IMR-90 (cell line): ENCODE measurements around the gene CES1. TPM values are rescaled to one million over a fixed set of nuclear protein-coding genes. Genes with fewer than 3 reads are reported as not detected.
"Not testable (repeated sequence)": the region's sequence is repeated elsewhere in the genome, so short reads cannot be mapped to it uniquely, and the experiment has no call there.

Experiments
- ATAC-seq: fragments of 200-7000 bp; cut with Tn5 transposase; 2 replicates; pipeline ENCODE4 v1.9.1; 2020; ENCODE audit warnings: low read depth, mild to moderate bottlenecking, moderate library complexity
- BruUV-seq: library from RNA; stranded (reverse); fragments of 400-500 nt; replicated peaks from 2 replicates; lab custom pipeline; 2021; lab: Mats Ljungman, UMichigan
- CTCF ChIA-PET: fragments of 300-600 bp; formaldehyde crosslinking; extraction: SDS; loops from one replicate; lab custom pipeline; 2021; ENCODE audit warnings: antibody characterized with exemption; lab: Yijun Ruan, JAX
- POLR2A ChIA-PET: fragments of 300-600 bp; sonication (Branson Sonifier 250); formaldehyde crosslinking; loops from one replicate; lab custom pipeline; 2022; ENCODE audit warnings: antibody characterized with exemption; ENCODE audit not compliant: unreplicated experiment; lab: Charles Lee
- DNase-seq: peaks from one replicate; pipeline ENCODE4 v3.0.0; 2013
- H2AFZ ChIP-seq: replicated peaks from 2 replicates; pipeline ENCODE3; 2013; ENCODE audit warnings: low read length, mild to moderate bottlenecking; ENCODE audit not compliant: poor library complexity
- H2AK5ac ChIP-seq: 2 replicates; pipeline ENCODE4 v1.6.1; 2013; ENCODE audit warnings: low read depth, low read length, inconsistent platforms
- H2AK9ac ChIP-seq: replicated peaks from 2 replicates; pipeline ENCODE3; 2013; ENCODE audit warnings: mild to moderate bottlenecking, low read depth, low read length, moderate library complexity; ENCODE audit not compliant: poor library complexity
- H2BK120ac ChIP-seq: 2 replicates; pipeline ENCODE4 v1.6.1; 2013; ENCODE audit warnings: low read depth, low read length, inconsistent platforms
- H2BK15ac ChIP-seq: 3 replicates; pipeline ENCODE4 v1.6.1; 2013; ENCODE audit warnings: low read depth, low read length, inconsistent platforms
- H2BK20ac ChIP-seq: 2 replicates; pipeline ENCODE4 v1.6.1; 2013; ENCODE audit warnings: low read depth, mild to moderate bottlenecking, inconsistent platforms, low read length, moderate library complexity
- H2BK5ac ChIP-seq: 2 replicates; pipeline ENCODE4 v1.6.1; 2013; ENCODE audit warnings: mild to moderate bottlenecking, low read depth, low read length, inconsistent platforms; ENCODE audit not compliant: poor library complexity, severe bottlenecking
- H3K14ac ChIP-seq: replicated peaks from 2 replicates; pipeline ENCODE4 v1.6.1; 2013; ENCODE audit warnings: low read depth, low read length, inconsistent platforms
- H3K18ac ChIP-seq: 2 replicates; pipeline ENCODE4 v1.6.1; 2013; ENCODE audit warnings: low read depth, low read length, control low read depth
- H3K23ac ChIP-seq: 2 replicates; pipeline ENCODE4 v1.6.1; 2013; ENCODE audit warnings: low read depth, low read length, inconsistent platforms
- H3K27ac ChIP-seq: 2 replicates; pipeline ENCODE4 v1.5.1; 2013; ENCODE audit warnings: mild to moderate bottlenecking, control low read depth, low read length; ENCODE audit not compliant: insufficient read depth
- H3K27me3 ChIP-seq: 2 replicates; pipeline ENCODE4 v1.6.1; 2013; ENCODE audit warnings: low read length; ENCODE audit not compliant: control insufficient read depth, insufficient read depth
- H3K36me3 ChIP-seq: 2 replicates; pipeline ENCODE4 v1.6.1; 2013; ENCODE audit warnings: low read length, mixed read lengths; ENCODE audit not compliant: control insufficient read depth, insufficient read depth
- H3K4ac ChIP-seq: 2 replicates; pipeline ENCODE4 v1.6.1; 2013; ENCODE audit warnings: low read depth, low read length, inconsistent platforms
- H3K4me1 ChIP-seq: 2 replicates; pipeline ENCODE4 v1.6.1; 2013; ENCODE audit warnings: low read length, mixed read lengths; ENCODE audit not compliant: control insufficient read depth, insufficient read depth
- H3K4me2 ChIP-seq: 2 replicates; pipeline ENCODE4 v1.6.1; 2013; ENCODE audit warnings: low read depth, mild to moderate bottlenecking, control low read depth, low read length, moderate library complexity
- H3K4me3 ChIP-seq: 2 replicates; pipeline ENCODE4 v1.5.1; 2013; ENCODE audit warnings: low read depth, mild to moderate bottlenecking, control low read depth, low read length, moderate library complexity; ENCODE audit not compliant: insufficient read depth
- H3K56ac ChIP-seq: 2 replicates; pipeline ENCODE4 v1.6.1; 2013; ENCODE audit warnings: low read length, inconsistent platforms; ENCODE audit not compliant: insufficient read depth; ENCODE audit errors: extremely low read depth
- H3K79me1 ChIP-seq, 2 experiments: 2 replicates each; pipeline ENCODE4 v1.6.1; 2013; ENCODE audit warnings: low read length in 2 of 2, inconsistent platforms in 1 of 2, low read depth in 1 of 2
- H3K9ac ChIP-seq: 2 replicates; pipeline ENCODE4 v1.6.1; 2013; ENCODE audit warnings: low read depth, low read length, control low read depth
- H3K9me1 ChIP-seq: 2 replicates; pipeline ENCODE4 v1.6.1; 2013; ENCODE audit warnings: low read length, inconsistent platforms; ENCODE audit not compliant: insufficient read depth
- H3K9me3 ChIP-seq: 2 replicates; pipeline ENCODE4 v1.6.1; 2013; ENCODE audit warnings: low read length; ENCODE audit not compliant: control insufficient read depth, insufficient read depth
- H4K20me1 ChIP-seq: 2 replicates; pipeline ENCODE4 v1.6.1; 2013; ENCODE audit warnings: low read length, inconsistent platforms; ENCODE audit not compliant: insufficient read depth
- H4K5ac ChIP-seq: 2 replicates; pipeline ENCODE4 v1.6.1; 2013; ENCODE audit warnings: mild to moderate bottlenecking, low read depth, low read length, control low read depth
- H4K8ac ChIP-seq, 2 experiments: 2 replicates each; pipeline ENCODE4 v1.6.1; 2013; ENCODE audit warnings: low read depth in 2 of 2, low read length in 2 of 2, control low read depth in 1 of 2, inconsistent platforms in 1 of 2
- H4K91ac ChIP-seq: 2 replicates; pipeline ENCODE4 v1.6.1; 2013; ENCODE audit warnings: low read depth, low read length, inconsistent platforms; ENCODE audit not compliant: insufficient read depth
- WGBS, 2 experiments: methylation state at CpG; one replicate each; pipeline versions ENCODE4 v1.1.5 to v1.1.7; 2013; ENCODE audit warnings: missing lambda C conversion rate in 2 of 2; ENCODE audit not compliant: insufficient read length in 1 of 2; ENCODE audit errors: extremely low coverage in 2 of 2; 5-methylcytosine and 5-hydroxymethylcytosine counted together
- dilution Hi-C: fragments of 300-500 bp; cut with HindIII; formaldehyde crosslinking; loops from one replicate; pipeline ENCODE4 v1.14.3; 2018; ENCODE audit warnings: low sequenced_read_pairs; ENCODE audit not compliant: unreplicated experiment
- in situ Hi-C: fragments of 300-500 bp; cut with MboI; formaldehyde crosslinking; loops from 3 replicates; pipeline ENCODE4 v1.14.3; 2019; ENCODE audit warnings: low sequenced_read_pairs, inconsistent platforms, mixed read lengths
- intact Hi-C: fragments of 100-400 bp; cut with micrococcal nuclease; formaldehyde crosslinking; loops from 2 replicates; pipeline ENCODE4 v1.10.0; 2022
- polyA plus RNA-seq, 3 experiments: library from polyadenylated mRNA; depleted of rRNA; stranded (reverse); fragments of >200 nt; gene quantifications; 2 replicates each; pipeline ENCODE4 v1.2.3, GENCODE V29; 2012; ENCODE audit warnings: low replicate concordance in 1 of 3
- total RNA-seq: library from RNA; depleted of rRNA; stranded (reverse); fragments of >200 nt; gene quantifications from 2 replicates; pipeline ENCODE4 v1.2.3, GENCODE V29; 2012

Gene CES1
- total and polyA plus RNA-seq, 2 of the 4 experiments (the other 2 are of a cell fraction): 0.03 TPM; not detected in 1

GRCh38 chr16:55780095-55780407 is 52.8 kb downstream of the CES1 start:
- H2BK5ac ChIP-seq, H2AFZ ChIP-seq, ATAC-seq, H3K14ac ChIP-seq, H3K9me3 ChIP-seq, POLR2A ChIA-PET, H3K18ac ChIP-seq, H3K4ac ChIP-seq, H3K27ac ChIP-seq, H4K20me1 ChIP-seq, H3K36me3 ChIP-seq, H4K8ac ChIP-seq, H2AK5ac ChIP-seq, H3K4me1 ChIP-seq, H3K9me1 ChIP-seq, H3K79me1 ChIP-seq, DNase-seq, H3K4me2 ChIP-seq, H2AK9ac ChIP-seq, H2BK120ac ChIP-seq, H2BK15ac ChIP-seq, dilution Hi-C loops, intact Hi-C loops, in situ Hi-C loops, H2BK20ac ChIP-seq, H3K56ac ChIP-seq, H3K9ac ChIP-seq, H3K23ac ChIP-seq, CTCF ChIA-PET, BruUV-seq, H3K4me3 ChIP-seq, H3K27me3 ChIP-seq, H4K91ac ChIP-seq, H4K5ac ChIP-seq: not testable (repeated sequence)
- no CpG with 5 or more reads among the region's 4 CpGs for WGBS, 2 experiments
